Endothelial cell of umbilical vein (primary cell): ENCODE measurements around the gene CCDC66. TPM values are rescaled to one million over a fixed set of nuclear protein-coding genes. Genes with fewer than 3 reads are reported as not detected.

Experiments used
- BruUV-seq: library from RNA; stranded (reverse); fragments of 400-500 nt; replicated peaks from 2 replicates; lab custom pipeline; 2021; lab: Mats Ljungman, UMichigan
- CTCF ChIA-PET: fragments of 300-600, 350-600 bp; sonication (Branson Sonifier 250); formaldehyde crosslinking; loops from one replicate; lab custom pipeline; 2021; ENCODE audit warnings: antibody characterized with exemption, inconsistent platforms; lab: Charles Lee
- POLR2A ChIA-PET: fragments of 300-600, 350-600 bp; sonication (Branson Sonifier 250); formaldehyde crosslinking; loops from one replicate; lab custom pipeline; 2021; ENCODE audit warnings: antibody characterized with exemption, inconsistent platforms; lab: Charles Lee
- DNase-seq: peaks from one replicate; pipeline ENCODE4 v3.0.0-alpha.2; 2011; ENCODE audit warnings: low read depth, low spot score
- FAIRE-seq: peaks from 2 replicates; lab custom pipeline; 2011; peaks lifted over from hg19 to GRCh38; lab: Jason Lieb, UNC
- H2AFZ ChIP-seq: 2 replicates; pipeline ENCODE4 v1.6.0; 2012; ENCODE audit warnings: low read depth, low read length, control low read depth, inconsistent platforms
- H3K27ac ChIP-seq: 2 replicates; pipeline ENCODE4 v1.5.1; 2011; ENCODE audit warnings: low read depth, mild to moderate bottlenecking, control low read depth, low read length, moderate library complexity; ENCODE audit not compliant: insufficient read depth
- H3K27me3 ChIP-seq, 2 experiments: 2 replicates each; pipeline versions ENCODE4 v1.6.0 to v1.6.1; 2011; ENCODE audit warnings: low read length in 2 of 2, mixed read lengths in 1 of 2; ENCODE audit not compliant: control insufficient read depth in 2 of 2, insufficient read depth in 2 of 2
- H3K36me3 ChIP-seq, 2 experiments: 2 replicates in 1 of 2; 3 replicates in 1 of 2; pipeline ENCODE4 v1.5.1; 2011; ENCODE audit warnings: low read length in 2 of 2, mild to moderate bottlenecking in 1 of 2, moderate library complexity in 1 of 2; ENCODE audit not compliant: control insufficient read depth in 2 of 2, insufficient read depth in 2 of 2; ENCODE audit errors: extremely low read depth in 1 of 2
- H3K4me1 ChIP-seq: 3 replicates; pipeline ENCODE4 v1.5.1; 2011; ENCODE audit warnings: mild to moderate bottlenecking, low read length; ENCODE audit not compliant: control insufficient read depth, insufficient read depth; ENCODE audit errors: extremely low read depth
- H3K4me2 ChIP-seq: 2 replicates; pipeline ENCODE4 v1.6.1; 2011; ENCODE audit warnings: low read length, control low read depth, mixed read lengths; ENCODE audit not compliant: insufficient read depth
- H3K4me3 ChIP-seq, 3 experiments: fragments of 200-600 bp in 1 of 3; sonication (generic), shearing (Covaris generic) in 1 of 3; replicated peaks in 1 of 3; 2 replicates each; pipeline ENCODE4 v1.5.1; 2011 to 2016; ENCODE audit warnings: control low read depth in 3 of 3, low read length in 3 of 3, mild to moderate bottlenecking in 2 of 3, inconsistent platforms in 1 of 3, low read depth in 1 of 3, moderate library complexity in 1 of 3; ENCODE audit not compliant: insufficient read depth in 1 of 3
- H3K79me2 ChIP-seq: 2 replicates; pipeline ENCODE4 v1.6.0; 2012; ENCODE audit warnings: low read length, inconsistent platforms; ENCODE audit not compliant: control insufficient read depth, insufficient read depth
- H3K9ac ChIP-seq: replicated peaks from 2 replicates; pipeline ENCODE3; 2011; ENCODE audit warnings: low read length, control low read depth; ENCODE audit not compliant: insufficient read depth; ENCODE audit errors: extremely low read depth
- H3K9me1 ChIP-seq: replicated peaks from 3 replicates; pipeline ENCODE4 v1.6.0; 2011; ENCODE audit warnings: mild to moderate bottlenecking, low read length; ENCODE audit not compliant: control insufficient read depth, insufficient read depth; ENCODE audit errors: extremely low read depth
- H3K9me3 ChIP-seq: replicated peaks from 2 replicates; pipeline ENCODE4 v1.5.1; 2012; ENCODE audit warnings: low read length, inconsistent platforms; ENCODE audit not compliant: control insufficient read depth, insufficient read depth
- H4K20me1 ChIP-seq: replicated peaks from 2 replicates; pipeline ENCODE3; 2011; ENCODE audit warnings: mild to moderate bottlenecking, low read length; ENCODE audit not compliant: control insufficient read depth, insufficient read depth; ENCODE audit errors: extremely low read depth
- CTCF ChIP-seq, 2 donors: IDR thresholded peaks; 1 replicate in 1 of 2; 2 replicates in 1 of 2; pipeline ENCODE4 v1.5.1; 2011; ENCODE audit warnings: low read length in 2 of 2, mild to moderate bottlenecking in 2 of 2, moderate library complexity in 2 of 2, control low read depth in 1 of 2, inconsistent platforms in 1 of 2, low read depth in 1 of 2; ENCODE audit not compliant: insufficient read depth in 1 of 2; ENCODE audit errors: extremely low read depth in 1 of 2
- EZH2 ChIP-seq: IDR thresholded peaks from 2 replicates; pipeline ENCODE4 v1.6.1; 2012; ENCODE audit warnings: borderline replicate concordance, low read depth, mild to moderate bottlenecking, moderate library complexity, low read length, inconsistent platforms; ENCODE audit not compliant: severe bottlenecking
- FOS ChIP-seq: IDR thresholded peaks from 2 replicates; pipeline ENCODE4 v1.6.1; 2011; ENCODE audit warnings: mild to moderate bottlenecking, low read length, moderate library complexity, borderline replicate concordance; ENCODE audit not compliant: insufficient read depth
- GATA2 ChIP-seq: IDR thresholded peaks from 2 replicates; pipeline ENCODE4 v1.7.0; 2011; ENCODE audit warnings: low read depth, mild to moderate bottlenecking, moderate library complexity, mixed read lengths, low read length; ENCODE audit not compliant: insufficient read length, insufficient read depth
- JUN ChIP-seq: IDR thresholded peaks from 2 replicates; pipeline ENCODE4 v1.6.1; 2011; ENCODE audit warnings: borderline replicate concordance, low read depth; ENCODE audit not compliant: insufficient read length, insufficient read depth
- MYC ChIP-seq: IDR thresholded peaks from one replicate; pipeline ENCODE4 v1.6.1; 2011; ENCODE audit warnings: mild to moderate bottlenecking, low read depth, low read length
- POLR2AphosphoS5 ChIP-seq: IDR thresholded peaks from 2 replicates; pipeline ENCODE4 v1.6.1; 2012; ENCODE audit warnings: low read depth, mild to moderate bottlenecking, control low read depth, low read length, moderate library complexity; ENCODE audit not compliant: insufficient read depth
- dilution Hi-C: fragments of 300-500 bp; cut with MboI; formaldehyde crosslinking; loops from one replicate; pipeline ENCODE4 v1.15.0; 2019; ENCODE audit warnings: low sequenced_read_pairs; ENCODE audit not compliant: extremely low pct_ligation_motif_present
- intact Hi-C: fragments of 100-400 bp; cut with micrococcal nuclease; formaldehyde crosslinking; loops from one replicate; pipeline ENCODE4 v1.10.0; 2022
- polyA plus RNA-seq, 4 experiments: library from polyadenylated mRNA; depleted of rRNA in 3 of 4; stranded (reverse) in 3 of 4; unstranded in 1 of 4; fragments of >200 nt; gene quantifications; 2 replicates each; pipeline versions ENCODE4 v1.2.1 to v1.2.3, GENCODE V29; 2011 to 2012; ENCODE audit warnings: missing spikeins in 1 of 4
- total RNA-seq: library from RNA; stranded (reverse); gene quantifications from 2 replicates; pipeline ENCODE4 v1.2.3, GENCODE V29; 2021
- TF ChIP-seq, protein P1 (sequence below): IDR thresholded peaks from 2 replicates; pipeline ENCODE4 v1.6.1; 2011; ENCODE audit not compliant: insufficient read depth, insufficient read length

The CCDC66 gene
- total and polyA plus RNA-seq, 2 donors (not counting 3 experiments of a cell fraction or from before 2014, with no cell fraction given), result 5.0 to 20.7 TPM

DNA sequence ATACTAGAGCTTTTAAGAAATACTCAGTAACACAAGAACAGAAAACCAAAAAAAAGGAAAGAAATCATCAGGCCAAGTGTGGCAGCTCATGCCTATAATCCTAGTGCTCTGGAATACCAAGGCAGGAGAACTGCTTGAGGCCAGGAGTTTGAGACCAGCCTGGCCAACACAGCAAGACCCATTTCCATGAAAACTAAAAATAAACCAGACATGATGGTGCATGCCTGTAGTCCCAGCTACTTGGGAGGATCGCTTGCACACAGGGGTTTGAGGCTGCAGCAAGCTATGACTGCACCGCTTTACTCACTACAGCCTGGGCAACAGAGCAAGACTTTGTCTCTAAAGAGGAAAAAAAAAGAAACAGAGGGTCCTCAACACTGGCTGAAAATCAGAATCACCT is 107.8 kb downstream of the CCDC66 start:
- no peak overlapping the region for H3K9ac ChIP-seq
- H3K9me3 ChIP-seq, result no peaks in the 10 kb centered on the region
- no peak for DNase-seq
- no peaks in the 10 kb centered on the region for H3K27me3 ChIP-seq
- H4K20me1 ChIP-seq, result no peaks in the 10 kb centered on the region
- BruUV-seq, result no TSS peak
- peaks cover 7 to 15% of the 10 kb centered on the region in 2 experiments for H3K36me3 ChIP-seq
- no peaks in the 10 kb centered on the region for H3K9me1 ChIP-seq
- no peak overlapping the region for H3K27ac ChIP-seq
- TF ChIP-seq GATA2 (no peak), FOS (no peak), POLR2AphosphoS5 (no peak), JUN (no peak), EZH2 (no peak), MYC (no peak), CTCF (IDR thresholded peaks at IDR 0.05; ENCODE audit: extremely low read depth in 1 of 2, insufficient read depth in 1 of 2, low read depth in 1 of 2, low read length in 2 of 2) (no peak)
- TF ChIP-seq, protein P1, sequence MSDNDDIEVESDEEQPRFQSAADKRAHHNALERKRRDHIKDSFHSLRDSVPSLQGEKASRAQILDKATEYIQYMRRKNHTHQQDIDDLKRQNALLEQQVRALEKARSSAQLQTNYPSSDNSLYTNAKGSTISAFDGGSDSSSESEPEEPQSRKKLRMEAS, result no peak
- FAIRE-seq, result no peak
- H2AFZ ChIP-seq, result no peak overlapping the region
- H3K4me1 ChIP-seq, result no peaks in the 10 kb centered on the region
- H3K4me3 ChIP-seq, result no peak overlapping the region
- ChIA-PET CTCF (interaction anchor here (2.4 kb wide), 1 partner anchor 8 kb away, joined by 5 read pairs; no protein-coding TSS in a partner anchor), POLR2A (no interaction called here)
- no peaks in the 10 kb centered on the region for H3K79me2 ChIP-seq
- no peak overlapping the region for H3K4me2 ChIP-seq
- dilution Hi-C loops (no loop called here), intact Hi-C loops (no loop called here)
